Endothelial cell of umbilical vein (primary cell): ENCODE measurements around the gene TAF4B. TPM values are rescaled to one million over a fixed set of nuclear protein-coding genes. Genes with fewer than 3 reads are reported as not detected.

Source experiments
- BruUV-seq: library from RNA; stranded (reverse); fragments of 400-500 nt; replicated peaks from 2 replicates; lab custom pipeline; 2021; lab: Mats Ljungman, UMichigan
- CTCF ChIA-PET: fragments of 300-600, 350-600 bp; sonication (Branson Sonifier 250); formaldehyde crosslinking; loops from one replicate; lab custom pipeline; 2021; ENCODE audit warnings: antibody characterized with exemption, inconsistent platforms; lab: Charles Lee
- POLR2A ChIA-PET: fragments of 300-600, 350-600 bp; sonication (Branson Sonifier 250); formaldehyde crosslinking; loops from one replicate; lab custom pipeline; 2021; ENCODE audit warnings: antibody characterized with exemption, inconsistent platforms; lab: Charles Lee
- DNase-seq: peaks from one replicate; pipeline ENCODE4 v3.0.0-alpha.2; 2011; ENCODE audit warnings: low read depth, low spot score
- FAIRE-seq: peaks from 2 replicates; lab custom pipeline; 2011; peaks lifted over from hg19 to GRCh38; lab: Jason Lieb, UNC
- H2AFZ ChIP-seq: 2 replicates; pipeline ENCODE4 v1.6.0; 2012; ENCODE audit warnings: low read depth, low read length, control low read depth, inconsistent platforms
- H3K27ac ChIP-seq: 2 replicates; pipeline ENCODE4 v1.5.1; 2011; ENCODE audit warnings: low read depth, mild to moderate bottlenecking, control low read depth, low read length, moderate library complexity; ENCODE audit not compliant: insufficient read depth
- H3K27me3 ChIP-seq, 2 experiments: 2 replicates each; pipeline versions ENCODE4 v1.6.0 to v1.6.1; 2011; ENCODE audit warnings: low read length in 2 of 2, mixed read lengths in 1 of 2; ENCODE audit not compliant: control insufficient read depth in 2 of 2, insufficient read depth in 2 of 2
- H3K36me3 ChIP-seq, 2 experiments: 2 replicates in 1 of 2; 3 replicates in 1 of 2; pipeline ENCODE4 v1.5.1; 2011; ENCODE audit warnings: low read length in 2 of 2, mild to moderate bottlenecking in 1 of 2, moderate library complexity in 1 of 2; ENCODE audit not compliant: control insufficient read depth in 2 of 2, insufficient read depth in 2 of 2; ENCODE audit errors: extremely low read depth in 1 of 2
- H3K4me1 ChIP-seq: 3 replicates; pipeline ENCODE4 v1.5.1; 2011; ENCODE audit warnings: mild to moderate bottlenecking, low read length; ENCODE audit not compliant: control insufficient read depth, insufficient read depth; ENCODE audit errors: extremely low read depth
- H3K4me2 ChIP-seq: 2 replicates; pipeline ENCODE4 v1.6.1; 2011; ENCODE audit warnings: low read length, control low read depth, mixed read lengths; ENCODE audit not compliant: insufficient read depth
- H3K4me3 ChIP-seq, 3 experiments: fragments of 200-600 bp in 1 of 3; sonication (generic), shearing (Covaris generic) in 1 of 3; replicated peaks in 1 of 3; 2 replicates each; pipeline ENCODE4 v1.5.1; 2011 to 2016; ENCODE audit warnings: control low read depth in 3 of 3, low read length in 3 of 3, mild to moderate bottlenecking in 2 of 3, inconsistent platforms in 1 of 3, low read depth in 1 of 3, moderate library complexity in 1 of 3; ENCODE audit not compliant: insufficient read depth in 1 of 3
- H3K79me2 ChIP-seq: 2 replicates; pipeline ENCODE4 v1.6.0; 2012; ENCODE audit warnings: low read length, inconsistent platforms; ENCODE audit not compliant: control insufficient read depth, insufficient read depth
- H3K9ac ChIP-seq: replicated peaks from 2 replicates; pipeline ENCODE3; 2011; ENCODE audit warnings: low read length, control low read depth; ENCODE audit not compliant: insufficient read depth; ENCODE audit errors: extremely low read depth
- H3K9me1 ChIP-seq: replicated peaks from 3 replicates; pipeline ENCODE4 v1.6.0; 2011; ENCODE audit warnings: mild to moderate bottlenecking, low read length; ENCODE audit not compliant: control insufficient read depth, insufficient read depth; ENCODE audit errors: extremely low read depth
- H3K9me3 ChIP-seq: replicated peaks from 2 replicates; pipeline ENCODE4 v1.5.1; 2012; ENCODE audit warnings: low read length, inconsistent platforms; ENCODE audit not compliant: control insufficient read depth, insufficient read depth
- H4K20me1 ChIP-seq: replicated peaks from 2 replicates; pipeline ENCODE3; 2011; ENCODE audit warnings: mild to moderate bottlenecking, low read length; ENCODE audit not compliant: control insufficient read depth, insufficient read depth; ENCODE audit errors: extremely low read depth
- CTCF ChIP-seq, 2 donors: IDR thresholded peaks; 1 replicate in 1 of 2; 2 replicates in 1 of 2; pipeline ENCODE4 v1.5.1; 2011; ENCODE audit warnings: low read length in 2 of 2, mild to moderate bottlenecking in 2 of 2, moderate library complexity in 2 of 2, control low read depth in 1 of 2, inconsistent platforms in 1 of 2, low read depth in 1 of 2; ENCODE audit not compliant: insufficient read depth in 1 of 2; ENCODE audit errors: extremely low read depth in 1 of 2
- EZH2 ChIP-seq: IDR thresholded peaks from 2 replicates; pipeline ENCODE4 v1.6.1; 2012; ENCODE audit warnings: borderline replicate concordance, low read depth, mild to moderate bottlenecking, moderate library complexity, low read length, inconsistent platforms; ENCODE audit not compliant: severe bottlenecking
- FOS ChIP-seq: IDR thresholded peaks from 2 replicates; pipeline ENCODE4 v1.6.1; 2011; ENCODE audit warnings: mild to moderate bottlenecking, low read length, moderate library complexity, borderline replicate concordance; ENCODE audit not compliant: insufficient read depth
- GATA2 ChIP-seq: IDR thresholded peaks from 2 replicates; pipeline ENCODE4 v1.7.0; 2011; ENCODE audit warnings: low read depth, mild to moderate bottlenecking, moderate library complexity, mixed read lengths, low read length; ENCODE audit not compliant: insufficient read length, insufficient read depth
- JUN ChIP-seq: IDR thresholded peaks from 2 replicates; pipeline ENCODE4 v1.6.1; 2011; ENCODE audit warnings: borderline replicate concordance, low read depth; ENCODE audit not compliant: insufficient read length, insufficient read depth
- MAX ChIP-seq: IDR thresholded peaks from 2 replicates; pipeline ENCODE4 v1.6.1; 2011; ENCODE audit not compliant: insufficient read depth, insufficient read length
- MYC ChIP-seq: IDR thresholded peaks from one replicate; pipeline ENCODE4 v1.6.1; 2011; ENCODE audit warnings: mild to moderate bottlenecking, low read depth, low read length
- POLR2A ChIP-seq: IDR thresholded peaks from 2 replicates; pipeline ENCODE4 v1.6.1; 2012; ENCODE audit warnings: low read depth, mild to moderate bottlenecking, control low read depth, low read length
- POLR2AphosphoS5 ChIP-seq: IDR thresholded peaks from 2 replicates; pipeline ENCODE4 v1.6.1; 2012; ENCODE audit warnings: low read depth, mild to moderate bottlenecking, control low read depth, low read length, moderate library complexity; ENCODE audit not compliant: insufficient read depth
- dilution Hi-C: fragments of 300-500 bp; cut with MboI; formaldehyde crosslinking; loops from one replicate; pipeline ENCODE4 v1.15.0; 2019; ENCODE audit warnings: low sequenced_read_pairs; ENCODE audit not compliant: extremely low pct_ligation_motif_present
- intact Hi-C: fragments of 100-400 bp; cut with micrococcal nuclease; formaldehyde crosslinking; loops from one replicate; pipeline ENCODE4 v1.10.0; 2022
- polyA plus RNA-seq, 4 experiments: library from polyadenylated mRNA; depleted of rRNA in 3 of 4; stranded (reverse) in 3 of 4; unstranded in 1 of 4; fragments of >200 nt; gene quantifications; 2 replicates each; pipeline versions ENCODE4 v1.2.1 to v1.2.3, GENCODE V29; 2011 to 2012; ENCODE audit warnings: missing spikeins in 1 of 4
- total RNA-seq: library from RNA; stranded (reverse); gene quantifications from 2 replicates; pipeline ENCODE4 v1.2.3, GENCODE V29; 2021

Gene TAF4B
- total and polyA plus RNA-seq, 2 donors (not counting 3 experiments of a cell fraction or from before 2014, with no cell fraction given), result 0.47 to 2.0 TPM

GRCh38 chr18:26406854-26407517, 180.7 kb downstream of the TAF4B start:
- Histone ChIP-seq H2AFZ (no peak overlapping the region), H3K9ac (no peak overlapping the region), H3K27ac (no peak overlapping the region), H3K9me3 (no peaks in the 10 kb centered on the region), H3K9me1 (no peaks in the 10 kb centered on the region), H3K4me1 (no peaks in the 10 kb centered on the region), H3K27me3 (no peaks in the 10 kb centered on the region), H4K20me1 (no peaks in the 10 kb centered on the region), H3K4me3 (no peak overlapping the region), H3K79me2 (no peaks in the 10 kb centered on the region), H3K36me3 (no peaks in the 10 kb centered on the region), H3K4me2 (no peak overlapping the region)
- FAIRE-seq (no peak), DNase-seq (no peak)
- TF ChIP-seq POLR2A, result no peak
- TF ChIP-seq POLR2AphosphoS5, result no peak
- no peak for TF ChIP-seq CTCF (IDR thresholded peaks at IDR 0.05; ENCODE audit: extremely low read depth in 1 of 2, insufficient read depth in 1 of 2, low read depth in 1 of 2, low read length in 2 of 2)
- no peak for TF ChIP-seq GATA2
- no peak for TF ChIP-seq JUN
- TF ChIP-seq EZH2, result no peak
- TF ChIP-seq MAX, result no peak
- TF ChIP-seq FOS, result no peak
- TF ChIP-seq MYC, result no peak
- dilution Hi-C loops, result no loop called here
- ChIA-PET CTCF (interaction anchor here (1.6 to 3.1 kb wide), 2 partner anchors 239 to 242 kb away, joined by 7 to 28 read pairs; no protein-coding TSS in a partner anchor), POLR2A (interaction anchor here (0.7 kb wide), 1 partner anchor 737 kb away, joined by 3 read pairs; no protein-coding TSS in a partner anchor)
- no TSS peak for BruUV-seq
- intact Hi-C loops, result no loop called here
